Fibroblast of lung (primary cell): ENCODE data around the gene CERKL. TPM values are rescaled to one million over a fixed set of nuclear protein-coding genes. Genes with fewer than 3 reads are reported as not detected.

Experiments
- DNase-seq, 2 donors: peaks; one replicate each; pipeline versions ENCODE4 v3.0.0 to v3.0.0-alpha.2; 2010; ENCODE audit warnings: low read depth in 2 of 2
- H2AFZ ChIP-seq: 2 replicates; pipeline ENCODE4 v1.5.1; 2012; ENCODE audit warnings: low read length, control low read depth, inconsistent platforms
- H3K27ac ChIP-seq: 2 replicates; pipeline ENCODE4 v1.5.1; 2011; ENCODE audit warnings: low read length, control low read depth; ENCODE audit not compliant: insufficient read depth
- H3K27me3 ChIP-seq: 2 replicates; pipeline ENCODE4 v1.5.1; 2011; ENCODE audit warnings: mild to moderate bottlenecking, low read length; ENCODE audit not compliant: control insufficient read depth, insufficient read depth
- H3K36me3 ChIP-seq: 2 replicates; pipeline ENCODE4 v1.5.1; 2011; ENCODE audit warnings: low read length; ENCODE audit not compliant: control insufficient read depth, insufficient read depth
- H3K4me1 ChIP-seq: 2 replicates; pipeline ENCODE4 v1.5.1; 2011; ENCODE audit warnings: low read length; ENCODE audit not compliant: control insufficient read depth, insufficient read depth; ENCODE audit errors: extremely low read depth
- H3K4me2 ChIP-seq: 2 replicates; pipeline ENCODE4 v1.5.1; 2011; ENCODE audit warnings: low read length, control low read depth; ENCODE audit not compliant: insufficient read depth; ENCODE audit errors: extremely low read depth
- H3K4me3 ChIP-seq, 4 experiments: fragments of 200-600 bp in 1 of 4; sonication (generic) in 1 of 4; replicated peaks in 1 of 4; 2 replicates each; pipeline ENCODE4 v1.5.1; 2011 to 2016; ENCODE audit warnings: low read length in 4 of 4, low read depth in 3 of 4, mild to moderate bottlenecking in 3 of 4, control low read depth in 2 of 4, inconsistent platforms in 1 of 4, mixed read lengths in 1 of 4; ENCODE audit not compliant: insufficient read depth in 1 of 4; ENCODE audit errors: control extremely low read depth in 1 of 4
- H3K79me2 ChIP-seq: 2 replicates; pipeline ENCODE4 v1.5.1; 2012; ENCODE audit warnings: mild to moderate bottlenecking, low read length, inconsistent platforms; ENCODE audit not compliant: control insufficient read depth, insufficient read depth
- H3K9ac ChIP-seq: 2 replicates; pipeline ENCODE4 v1.5.1; 2011; ENCODE audit warnings: mild to moderate bottlenecking, low read length, control low read depth; ENCODE audit not compliant: insufficient read depth
- H3K9me3 ChIP-seq: 2 replicates; pipeline ENCODE4 v1.5.1; 2012; ENCODE audit warnings: low read depth, low read length; ENCODE audit not compliant: control insufficient read depth, insufficient read depth
- H4K20me1 ChIP-seq: 2 replicates; pipeline ENCODE4 v1.5.1; 2011; ENCODE audit warnings: low read length; ENCODE audit not compliant: control insufficient read depth, insufficient read depth; ENCODE audit errors: extremely low read depth
- EZH2 ChIP-seq: IDR thresholded peaks from 2 replicates; pipeline ENCODE4 v1.5.1; 2012; ENCODE audit warnings: low read length, control low read depth, mild to moderate bottlenecking; ENCODE audit errors: missing control alignments
- polyA plus RNA-seq, 2 donors: library from polyadenylated mRNA; depleted of rRNA in 1 of 2; stranded (reverse) in 1 of 2; unstranded in 1 of 2; fragments of >200 nt; gene quantifications; 2 replicates each; pipeline ENCODE4 v1.2.1, GENCODE V29; 2011 to 2012; ENCODE audit warnings: missing spikeins in 1 of 2
- total RNA-seq: library from RNA; depleted of rRNA; stranded (reverse); fragments of >200 nt; gene quantifications from 2 replicates; pipeline ENCODE4 v1.2.1, GENCODE V29; 2014
- TF ChIP-seq, protein P1 (sequence below), 2 donors: IDR thresholded peaks in 1 of 2; conservative IDR thresholded peaks in 1 of 2; 1 replicate in 1 of 2; 2 replicates in 1 of 2; pipeline ENCODE4 v1.5.1; 2011 to 2012; ENCODE audit warnings: low read length in 2 of 2, control low read depth in 1 of 2, inconsistent platforms in 1 of 2, low read depth in 1 of 2, mild to moderate bottlenecking in 1 of 2

Gene CERKL
- total and polyA plus RNA-seq, 2 donors (not counting 1 experiment from before 2014, with no cell fraction given) = 0.17 TPM; not detected in 1

DNA sequence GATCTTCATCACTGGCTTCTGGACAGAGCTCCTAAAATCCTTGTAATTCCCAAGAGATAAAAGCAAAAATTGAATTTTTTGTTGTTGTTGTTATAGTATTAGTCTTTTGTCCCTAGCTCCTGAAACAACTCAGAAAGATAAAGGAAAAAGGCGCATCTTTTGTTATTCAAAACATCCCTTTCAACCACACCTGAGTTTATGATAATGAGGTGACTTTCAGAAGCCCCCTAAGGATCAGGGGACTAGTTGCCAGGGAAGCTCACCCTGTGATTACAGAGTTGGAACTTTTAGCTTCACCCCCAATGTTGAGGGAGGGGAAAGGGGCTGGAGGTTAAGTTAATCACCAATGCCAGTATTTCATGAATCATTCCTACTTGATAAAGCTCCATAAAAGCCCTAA, 10.3 kb upstream of the CERKL start:
- H3K9me3 ChIP-seq = no peaks in the 10 kb centered on the region
- no peaks in the 10 kb centered on the region for H3K4me1 ChIP-seq
- H3K27me3 ChIP-seq = peaks cover 7% of the 10 kb centered on the region
- no peak overlapping the region for H3K4me3 ChIP-seq
- no peak overlapping the region for H3K27ac ChIP-seq
- no peak overlapping the region for H3K4me2 ChIP-seq
- no peaks in the 10 kb centered on the region for H3K79me2 ChIP-seq
- no peak for DNase-seq
- H4K20me1 ChIP-seq = no peaks in the 10 kb centered on the region
- H3K36me3 ChIP-seq = no peaks in the 10 kb centered on the region
- H3K9ac ChIP-seq = no peak overlapping the region
- TF ChIP-seq, protein P1, sequence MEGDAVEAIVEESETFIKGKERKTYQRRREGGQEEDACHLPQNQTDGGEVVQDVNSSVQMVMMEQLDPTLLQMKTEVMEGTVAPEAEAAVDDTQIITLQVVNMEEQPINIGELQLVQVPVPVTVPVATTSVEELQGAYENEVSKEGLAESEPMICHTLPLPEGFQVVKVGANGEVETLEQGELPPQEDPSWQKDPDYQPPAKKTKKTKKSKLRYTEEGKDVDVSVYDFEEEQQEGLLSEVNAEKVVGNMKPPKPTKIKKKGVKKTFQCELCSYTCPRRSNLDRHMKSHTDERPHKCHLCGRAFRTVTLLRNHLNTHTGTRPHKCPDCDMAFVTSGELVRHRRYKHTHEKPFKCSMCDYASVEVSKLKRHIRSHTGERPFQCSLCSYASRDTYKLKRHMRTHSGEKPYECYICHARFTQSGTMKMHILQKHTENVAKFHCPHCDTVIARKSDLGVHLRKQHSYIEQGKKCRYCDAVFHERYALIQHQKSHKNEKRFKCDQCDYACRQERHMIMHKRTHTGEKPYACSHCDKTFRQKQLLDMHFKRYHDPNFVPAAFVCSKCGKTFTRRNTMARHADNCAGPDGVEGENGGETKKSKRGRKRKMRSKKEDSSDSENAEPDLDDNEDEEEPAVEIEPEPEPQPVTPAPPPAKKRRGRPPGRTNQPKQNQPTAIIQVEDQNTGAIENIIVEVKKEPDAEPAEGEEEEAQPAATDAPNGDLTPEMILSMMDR (conservative IDR thresholded peaks at IDR 0.05 in 1 of 2, IDR thresholded peaks at IDR 0.05 in 1 of 2; ENCODE audit: low read depth in 1 of 2, low read length in 2 of 2) = no peak
- no peak for TF ChIP-seq EZH2
- H2AFZ ChIP-seq = no peak overlapping the region

DNA sequence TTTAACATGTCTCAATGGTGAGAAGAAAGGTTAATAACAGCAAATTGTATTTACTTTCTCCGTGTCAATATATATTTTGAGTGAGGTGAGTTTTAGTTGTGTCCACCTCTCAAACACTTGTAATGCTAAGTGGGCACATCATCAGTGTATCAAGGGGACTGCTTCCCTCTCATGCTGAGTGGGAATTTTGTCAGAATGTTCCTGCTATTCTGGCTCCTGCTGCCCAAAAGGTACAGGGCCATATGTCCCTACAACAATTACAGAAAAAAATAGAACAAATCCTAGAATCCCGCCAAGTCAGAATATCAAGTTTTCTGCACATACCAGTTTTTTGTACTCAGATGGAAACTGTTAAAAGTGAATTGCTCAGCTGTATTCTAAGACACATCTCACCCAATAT, 5.4 kb upstream of the CERKL start:
- H3K79me2 ChIP-seq = no peaks in the 10 kb centered on the region
- no peaks in the 10 kb centered on the region for H3K9me3 ChIP-seq
- H3K4me2 ChIP-seq = no peak overlapping the region
- H3K4me3 ChIP-seq = no peak overlapping the region
- TF ChIP-seq EZH2 = no peak
- TF ChIP-seq, protein P1 (conservative IDR thresholded peaks at IDR 0.05 in 1 of 2, IDR thresholded peaks at IDR 0.05 in 1 of 2; ENCODE audit: low read depth in 1 of 2, low read length in 2 of 2) = no peak
- no peak overlapping the region for H3K27ac ChIP-seq
- DNase-seq = no peak
- no peaks in the 10 kb centered on the region for H3K36me3 ChIP-seq
- H3K9ac ChIP-seq = no peak overlapping the region
- H2AFZ ChIP-seq = no peak overlapping the region
- no peaks in the 10 kb centered on the region for H3K4me1 ChIP-seq
- H4K20me1 ChIP-seq = no peaks in the 10 kb centered on the region
- H3K27me3 ChIP-seq = peaks cover 10% of the 10 kb centered on the region

DNA sequence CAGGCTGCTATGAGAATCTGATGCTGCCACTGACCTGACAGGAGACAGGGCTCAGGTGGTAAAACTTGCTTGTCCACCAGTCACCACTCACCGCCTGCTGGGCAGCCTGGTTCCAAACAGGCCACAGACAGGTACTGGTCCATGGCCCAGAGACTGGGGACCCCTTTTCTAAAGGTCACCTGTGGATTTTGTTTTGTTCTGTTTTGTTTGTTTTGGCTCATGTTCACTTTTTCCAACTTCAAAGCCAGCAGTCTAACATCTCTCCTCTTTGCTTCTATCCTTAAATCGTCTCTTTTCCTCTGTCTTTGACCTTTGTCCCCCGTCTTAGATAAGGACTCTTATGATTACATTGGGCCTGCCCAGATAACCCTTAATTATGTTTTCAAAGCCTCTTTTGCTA, 3.3 kb upstream of the CERKL start:
- Histone ChIP-seq H3K4me3 (no peak overlapping the region), H2AFZ (no peak overlapping the region), H3K27ac (no peak overlapping the region), H4K20me1 (no peaks in the 10 kb centered on the region), H3K9ac (no peak overlapping the region), H3K27me3 (peaks cover 10% of the 10 kb centered on the region), H3K4me1 (no peaks in the 10 kb centered on the region), H3K36me3 (no peaks in the 10 kb centered on the region), H3K79me2 (no peaks in the 10 kb centered on the region), H3K4me2 (no peak overlapping the region), H3K9me3 (no peaks in the 10 kb centered on the region)
- DNase-seq = no peak
- TF ChIP-seq, protein P1 (conservative IDR thresholded peaks at IDR 0.05 in 1 of 2, IDR thresholded peaks at IDR 0.05 in 1 of 2; ENCODE audit: low read depth in 1 of 2, low read length in 2 of 2) = no peak
- TF ChIP-seq EZH2 = no peak
